Activated T-cell treated with anti-CD3 and anti-CD28 coated beads for 1 hour (primary cell): ENCODE measurements around the gene AKR1C8.
"Not testable (repeated sequence)": the region's sequence is repeated elsewhere in the genome, so short reads cannot be mapped to it uniquely, and the experiment has no call there.

Source experiments
- DNase-seq: peaks from one replicate; pipeline ENCODE4 v3.0.0-alpha.2; 2020; ENCODE audit warnings: low read depth

The AKR1C8 gene

GRCh38 chr10:5184987-5185775 is at the start of gene AKR1C8:
Gene AKR1C8 (minus strand): TSS chr10:5185150. CDS start chr10:5185104, 46 bp downstream.
- DNase-seq = no peak

- DNase-seq = no peak
Measured at GRCh38 chr10:5234106-5234860, 49.3 kb upstream of the AKR1C8 start.

GRCh38 chr10:5233324-5233723 is 48.4 kb upstream of the AKR1C8 start:
- no peak for DNase-seq

GRCh38 chr10:5229019-5229418 is 44.1 kb upstream of the AKR1C8 start:
- no peak for DNase-seq

DNA sequence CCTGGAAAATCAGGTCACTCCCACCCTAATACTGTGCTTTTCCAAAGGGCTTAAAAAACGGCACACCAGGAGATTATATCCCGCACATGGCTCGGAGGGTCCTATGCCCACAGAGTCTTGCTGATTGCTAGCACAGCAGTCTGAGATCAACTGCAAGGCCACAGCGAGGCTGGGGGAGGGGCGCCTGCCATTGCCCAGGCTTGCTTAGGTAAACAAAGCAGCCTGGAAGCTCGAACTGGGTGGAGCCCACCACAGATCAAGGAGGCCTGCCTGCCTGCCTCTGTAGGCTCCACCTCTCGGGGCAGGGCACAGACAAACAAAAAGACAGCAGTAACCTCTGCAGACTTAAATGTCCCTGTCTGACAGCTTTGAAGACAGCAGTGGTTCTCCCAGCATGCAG is 38.0 kb upstream of the AKR1C8 start:
- not testable (repeated sequence) for DNase-seq

DNA sequence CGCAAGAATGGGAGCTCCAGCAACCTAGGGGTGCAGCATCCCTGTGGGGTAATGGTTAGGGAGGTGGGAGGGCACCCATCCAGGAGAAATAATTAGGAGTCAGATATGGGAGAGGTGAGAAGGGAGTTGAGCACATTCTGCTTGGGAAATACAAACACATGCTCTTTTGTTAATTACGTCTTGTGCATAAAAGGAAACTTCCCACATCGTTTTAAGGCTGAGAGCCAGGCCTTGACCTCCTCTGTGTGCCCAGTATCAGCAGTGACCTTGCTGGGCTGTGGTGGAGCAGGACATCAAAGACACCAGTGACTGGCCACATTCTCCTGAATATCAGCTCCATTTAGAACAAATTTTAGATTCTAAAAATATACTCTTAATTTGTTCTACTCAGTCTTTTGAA is 34.3 kb upstream of the AKR1C8 start:
- no peak for DNase-seq

DNA sequence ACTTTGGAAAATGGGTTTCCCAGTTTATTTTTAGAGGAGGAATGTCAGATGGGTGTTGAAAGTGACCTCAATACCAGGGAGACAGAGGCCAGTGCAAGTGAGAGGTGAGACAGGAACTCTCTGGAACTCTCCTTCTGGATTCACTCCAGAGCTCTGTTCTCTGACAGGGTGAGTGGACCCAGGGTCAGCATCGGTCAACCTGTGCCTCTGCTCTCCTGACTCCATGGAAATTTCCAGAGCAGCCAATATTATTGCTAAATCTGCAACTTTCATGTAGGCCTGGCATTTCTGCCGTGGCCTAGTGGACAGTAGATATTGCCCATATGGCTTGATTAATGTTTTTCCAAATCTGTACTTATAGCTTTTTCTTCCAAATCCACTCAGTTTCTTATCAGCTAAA is 31.9 kb upstream of the AKR1C8 start:
- DNase-seq = no peak

DNA sequence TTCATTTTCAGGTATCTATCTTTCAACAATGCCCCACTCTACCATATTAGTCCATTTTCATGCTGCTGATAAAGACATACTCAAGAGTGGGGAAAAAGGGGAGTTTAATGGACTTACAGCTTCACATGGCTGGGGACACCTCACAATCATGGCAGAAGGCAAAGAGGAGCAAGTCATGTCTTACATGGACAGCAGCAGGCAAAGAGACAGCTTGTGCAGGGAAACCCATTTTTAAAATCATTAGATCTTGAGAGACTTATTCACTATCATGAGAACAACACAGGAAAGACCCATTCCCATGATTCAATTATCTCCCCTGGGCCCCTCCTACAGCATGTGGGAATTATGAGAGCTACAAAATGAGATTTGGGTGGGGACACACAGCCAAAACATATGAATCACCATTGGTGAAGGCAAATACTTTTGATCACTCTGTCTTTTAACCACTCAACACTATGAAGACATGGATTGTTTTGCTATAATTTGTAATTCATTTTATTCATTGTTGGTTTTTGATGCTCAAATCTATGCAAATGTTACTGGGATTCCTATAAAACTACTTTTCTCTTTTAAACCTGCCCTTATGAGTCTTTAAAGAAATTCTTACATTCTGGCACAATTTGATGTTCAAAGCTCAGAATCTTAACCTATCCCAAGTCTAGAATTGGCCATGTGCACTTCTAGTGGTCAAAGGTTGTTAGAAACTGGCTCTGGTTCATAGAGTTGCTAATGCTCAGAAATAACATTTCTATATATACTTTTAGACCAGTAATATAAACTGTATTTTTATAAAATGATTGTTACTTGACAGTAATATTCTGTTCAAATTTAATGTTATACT is 27.0 kb upstream of the AKR1C8 start:
- DNase-seq = no peak

GRCh38 chr10:5210261-5210660 is 25.3 kb upstream of the AKR1C8 start:
- not testable (repeated sequence) for DNase-seq

DNA sequence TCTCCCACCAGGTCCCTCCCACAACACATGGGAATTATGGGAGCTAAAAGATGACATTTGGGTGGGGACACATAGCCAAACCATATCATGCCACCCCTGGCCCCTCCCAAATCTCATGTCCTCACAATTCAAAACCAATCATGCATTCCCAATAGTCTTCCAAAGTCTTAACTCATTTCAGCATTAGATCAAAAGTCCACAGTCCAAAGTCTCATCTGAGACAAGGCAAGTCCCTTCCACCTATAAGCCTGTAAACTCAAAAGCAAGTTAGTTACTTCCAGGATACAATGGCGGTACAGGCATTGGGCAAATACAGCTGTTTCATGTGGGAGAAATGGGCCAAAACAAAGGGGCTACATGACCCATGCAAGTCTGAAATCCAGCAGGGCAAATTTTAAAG is 24.8 kb upstream of the AKR1C8 start:
- DNase-seq = not testable (repeated sequence)

GRCh38 chr10:5206799-5207198 is 21.8 kb upstream of the AKR1C8 start:
- no peak for DNase-seq

GRCh38 chr10:5199398-5199797 is 14.4 kb upstream of the AKR1C8 start:
- DNase-seq = no peak

DNA sequence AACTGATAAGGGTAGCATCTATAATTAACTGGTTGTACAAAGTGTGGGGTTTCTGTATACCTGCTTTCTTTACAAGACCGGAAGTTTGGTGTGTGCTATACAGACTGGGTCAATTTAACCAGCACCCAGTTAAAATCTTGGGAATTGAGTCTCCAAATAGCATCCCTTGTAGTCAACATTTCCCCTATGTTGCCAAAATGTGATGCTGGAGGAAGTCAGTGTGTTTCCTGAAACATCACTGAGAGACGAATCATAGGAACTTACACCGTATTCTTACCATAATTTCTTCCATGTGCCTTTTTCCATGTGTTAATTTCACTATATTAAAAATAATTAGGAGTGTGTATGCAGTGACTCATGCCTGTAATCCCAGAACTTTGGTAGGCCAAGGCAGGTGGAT is 13.4 kb upstream of the AKR1C8 start:
- DNase-seq = no peak

GRCh38 chr10:5196702-5197113 is 11.8 kb upstream of the AKR1C8 start, which contains the start of gene AKR1C4:
Gene AKR1C4 (plus strand): TSS chr10:5196837. CDS start chr10:5196868, 31 bp downstream.
- no peak for DNase-seq

DNA sequence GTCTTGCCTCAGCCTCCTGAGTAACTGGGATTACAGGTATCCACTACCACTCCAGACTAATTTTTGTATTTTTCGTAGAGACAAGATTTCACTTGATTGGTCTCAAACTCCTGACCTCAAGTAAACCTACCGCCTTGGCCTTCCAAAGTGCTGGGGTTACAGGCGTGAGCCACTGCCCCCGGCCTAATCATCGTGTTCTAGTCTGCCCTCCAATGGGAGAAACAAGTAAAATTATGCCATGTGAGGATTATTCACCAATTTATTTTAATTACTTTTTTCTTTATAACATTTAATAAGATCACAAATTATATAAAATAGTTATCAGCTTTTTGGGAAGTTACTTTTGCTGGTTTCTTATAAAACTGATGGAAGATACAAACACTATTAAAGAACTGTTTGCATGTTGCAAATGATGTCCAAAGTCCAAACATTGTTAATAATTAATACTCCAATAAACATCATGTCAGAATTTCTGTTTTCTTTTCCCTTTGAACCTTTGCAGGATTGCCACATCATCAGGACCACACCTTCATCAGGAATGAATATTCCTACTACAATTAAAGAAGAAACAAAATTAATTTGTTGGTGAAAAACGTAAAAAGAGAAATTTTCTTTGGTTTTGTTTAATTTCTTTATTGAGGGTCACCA is 10.9 kb upstream of the AKR1C8 start:
- DNase-seq = no peak

DNA sequence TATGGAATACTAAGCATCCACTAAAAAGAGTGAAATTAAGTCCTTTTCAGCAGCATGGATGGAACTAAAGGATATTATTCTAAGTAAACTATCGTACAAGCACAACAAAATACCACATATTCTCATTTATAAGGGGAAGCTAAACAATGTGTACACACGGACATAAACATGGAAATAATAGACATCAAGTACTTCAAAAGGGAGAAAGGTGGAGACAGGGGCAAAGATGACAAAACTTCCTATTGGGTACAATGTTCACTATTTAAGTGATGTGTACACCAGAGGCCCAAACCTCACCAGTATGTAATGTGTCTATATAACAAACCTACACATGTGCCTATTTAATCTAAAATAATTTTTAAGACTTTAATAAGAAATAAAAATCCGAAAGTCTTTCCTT is 9.5 kb upstream of the AKR1C8 start:
- DNase-seq = no peak

DNA sequence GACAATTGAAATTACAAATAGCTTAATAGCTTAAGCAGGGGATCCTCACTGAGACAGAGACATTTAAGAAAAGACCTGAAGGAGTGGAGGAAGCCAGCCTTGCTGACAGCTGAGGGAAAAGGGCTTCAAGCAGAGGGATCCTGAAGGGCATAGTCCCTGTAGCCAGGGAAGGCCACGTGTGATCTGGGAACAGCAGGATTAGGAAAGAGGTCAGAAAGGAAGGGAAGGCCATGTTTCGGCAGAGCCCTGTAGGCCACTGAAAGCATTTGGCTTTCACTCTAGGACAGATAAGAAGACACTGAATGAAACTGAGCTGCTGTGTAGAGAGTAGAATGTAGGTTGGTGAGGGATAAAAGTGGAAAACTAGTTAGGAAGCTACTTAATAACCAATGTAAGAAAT is 3.4 kb upstream of the AKR1C8 start:
- DNase-seq = no peak

GRCh38 chr10:5187867-5188266 is 2.9 kb upstream of the AKR1C8 start:
- no peak for DNase-seq

DNA sequence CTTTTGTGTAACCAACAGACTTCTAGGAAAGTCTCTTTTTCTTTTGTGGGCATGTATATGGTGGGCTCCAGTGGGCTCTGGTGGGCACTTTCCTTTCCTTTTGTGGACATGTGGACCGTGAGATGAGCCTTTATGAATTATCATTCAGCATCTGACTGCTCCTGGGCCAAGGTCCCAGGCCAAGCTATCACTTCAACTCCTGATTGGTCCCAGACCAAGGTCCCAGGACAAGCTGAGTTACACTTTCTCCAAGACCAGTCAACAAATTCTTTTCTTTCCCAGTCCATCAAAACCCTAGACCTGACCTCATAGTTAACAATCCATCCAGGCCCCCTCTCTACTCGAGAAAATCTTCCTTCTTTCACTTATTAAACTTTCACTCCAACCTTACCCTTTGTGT is 1.0 kb downstream of the AKR1C8 start:
- no peak for DNase-seq

DNA sequence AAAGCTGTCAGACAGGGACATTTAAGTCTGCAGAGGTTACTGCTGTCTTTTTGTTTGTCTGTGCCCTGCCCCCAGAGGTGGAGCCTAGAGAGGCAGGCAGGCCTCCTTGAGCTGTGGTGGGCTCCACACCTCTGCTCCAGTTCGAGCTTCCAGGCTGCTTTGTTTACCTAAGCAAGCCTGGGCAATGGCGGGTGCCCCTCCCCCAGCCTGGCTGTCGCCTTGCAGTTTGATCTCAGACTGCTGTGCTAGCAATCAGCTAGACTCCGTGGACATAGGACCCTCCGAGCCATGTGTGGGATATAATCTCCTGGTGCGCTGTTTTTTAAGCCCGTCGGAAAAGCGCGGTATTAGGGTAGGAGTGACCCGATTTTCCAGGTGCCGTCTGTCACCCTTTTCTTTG is 4.4 kb downstream of the AKR1C8 start:
- DNase-seq = not testable (repeated sequence)

GRCh38 chr10:5175581-5175980 is 9.4 kb downstream of the AKR1C8 start:
- not testable (repeated sequence) for DNase-seq

GRCh38 chr10:5168897-5169420 is 16.0 kb downstream of the AKR1C8 start:
- no peak for DNase-seq
